GM12892 (cell line): ENCODE measurements around the gene CA9.

Experiments used
- DNase-seq: peaks from one replicate; pipeline ENCODE4 v3.0.0; 2011; ENCODE audit not compliant: insufficient read length
- FAIRE-seq: peaks from 2 replicates; lab custom pipeline; 2011; peaks lifted over from hg19 to GRCh38; lab: Jason Lieb, UNC
- POLR2A ChIP-seq: IDR thresholded peaks from 2 replicates; pipeline ENCODE4 v1.6.1; 2011; ENCODE audit warnings: low read depth, low read length, control low read depth
- POLR2AphosphoS5 ChIP-seq: IDR thresholded peaks from 2 replicates; pipeline ENCODE4 v1.6.1; 2011; ENCODE audit warnings: low read depth, low read length, control low read depth
- TAF1 ChIP-seq: IDR thresholded peaks from 2 replicates; pipeline ENCODE4 v1.6.1; 2011; ENCODE audit warnings: low read depth, mild to moderate bottlenecking, control low read depth, low read length, borderline replicate concordance

Gene CA9

GRCh38 chr9:35714579-35715252 is 41.0 kb downstream of the CA9 start:
- no peak for DNase-seq
- FAIRE-seq, result no peak
- TF ChIP-seq TAF1, result no peak
- no peak for TF ChIP-seq POLR2A
- no peak for TF ChIP-seq POLR2AphosphoS5

- no peak for FAIRE-seq
- TF ChIP-seq TAF1, result no peak
- no peak for TF ChIP-seq POLR2AphosphoS5
- no peak for DNase-seq
Measured at GRCh38 chr9:35716230-35716629, 42.5 kb downstream of the CA9 start.

GRCh38 chr9:35717132-35717870 is 43.6 kb downstream of the CA9 start:
- TF ChIP-seq POLR2AphosphoS5 (no peak), TAF1 (no peak), POLR2A (no peak)
- no peak for FAIRE-seq
- no peak for DNase-seq

- FAIRE-seq (no peak), DNase-seq (no peak)
- TF ChIP-seq POLR2AphosphoS5 (no peak), TAF1 (no peak), POLR2A (no peak)
Measured at GRCh38 chr9:35718721-35719511, 45.2 kb downstream of the CA9 start.

GRCh38 chr9:35719546-35719945 is 45.8 kb downstream of the CA9 start:
- DNase-seq (no peak), FAIRE-seq (no peak)
- TF ChIP-seq TAF1 (no peak), POLR2AphosphoS5 (no peak), POLR2A (no peak)

- DNase-seq (no peak), FAIRE-seq (no peak)
- no peak for TF ChIP-seq POLR2AphosphoS5
- no peak for TF ChIP-seq TAF1
- no peak for TF ChIP-seq POLR2A
Measured at GRCh38 chr9:35723426-35723825, 49.7 kb downstream of the CA9 start.

GRCh38 chr9:35723908-35724307 is 50.2 kb downstream of the CA9 start:
- no peak for FAIRE-seq
- DNase-seq, result no peak
- TF ChIP-seq TAF1 (no peak), POLR2A (no peak), POLR2AphosphoS5 (no peak)

- TF ChIP-seq POLR2A (no peak), TAF1 (no peak), POLR2AphosphoS5 (no peak)
- FAIRE-seq (no peak), DNase-seq (no peak)
Measured at GRCh38 chr9:35725362-35725761, 51.6 kb downstream of the CA9 start.

- FAIRE-seq (peak; percentile 83), DNase-seq (no peak)
- TF ChIP-seq TAF1 (no peak), POLR2A (no peak), POLR2AphosphoS5 (no peak)
Measured at GRCh38 chr9:35726931-35727330, 53.2 kb downstream of the CA9 start.

GRCh38 chr9:35727676-35728040 is 53.9 kb downstream of the CA9 start:
- no peak for DNase-seq
- peak; percentile 67 for FAIRE-seq

More at GRCh38 chr9:35727676-35728040, 53.9 kb downstream of the CA9 start:
- TF ChIP-seq TAF1 (no peak), POLR2A (no peak), POLR2AphosphoS5 (no peak)
